GM23248 (cell line): ENCODE data around the gene AP1AR. TPM values are rescaled to one million over a fixed set of nuclear protein-coding genes. Genes with fewer than 3 reads are reported as not detected.

Experiments used
- DNase-seq: peaks from one replicate; pipeline ENCODE4 v3.0.0-alpha.2; 2015
- H2AFZ ChIP-seq: fragments of 200-600 bp; sonication (generic); 2 replicates; pipeline ENCODE4 v1.6.1; 2016; ENCODE audit warnings: antibody characterized with exemption
- H3F3A ChIP-seq: fragments of 200-600 bp; sonication (generic); 2 replicates; pipeline ENCODE4 v1.6.1; 2016; ENCODE audit warnings: mild to moderate bottlenecking, antibody characterized with exemption, mixed run types; ENCODE audit not compliant: insufficient read depth
- H3K27ac ChIP-seq: fragments of 200-600 bp; sonication (generic); 2 replicates; pipeline ENCODE4 v1.5.1; 2016; ENCODE audit warnings: mild to moderate bottlenecking
- H3K27me3 ChIP-seq: fragments of 200-600 bp; sonication (generic); replicated peaks from 2 replicates; pipeline ENCODE4 v1.6.1; 2016; ENCODE audit warnings: mild to moderate bottlenecking; ENCODE audit not compliant: insufficient read depth
- H3K36me3 ChIP-seq: fragments of 200-600 bp; sonication (generic); 2 replicates; pipeline ENCODE4 v1.6.1; 2016; ENCODE audit warnings: low read depth, mild to moderate bottlenecking
- H3K4me1 ChIP-seq: fragments of 200-600 bp; sonication (generic); 2 replicates; pipeline ENCODE4 v1.6.1; 2016; ENCODE audit warnings: mild to moderate bottlenecking; ENCODE audit not compliant: insufficient read depth
- H3K4me2 ChIP-seq: fragments of 200-600 bp; sonication (generic); one replicate; pipeline ENCODE4 v1.6.1; 2016; ENCODE audit warnings: mild to moderate bottlenecking; ENCODE audit not compliant: unreplicated experiment
- H3K4me3 ChIP-seq: fragments of 200-600 bp; sonication (generic); 2 replicates; pipeline ENCODE4 v1.5.1; 2016; ENCODE audit warnings: mild to moderate bottlenecking
- H3K79me2 ChIP-seq: fragments of 200-600 bp; sonication (generic); 2 replicates; pipeline ENCODE4 v1.6.1; 2016; ENCODE audit warnings: mild to moderate bottlenecking; ENCODE audit not compliant: insufficient read depth
- H3K9ac ChIP-seq: fragments of 200-600 bp; sonication (generic); 2 replicates; pipeline ENCODE4 v1.6.1; 2016; ENCODE audit warnings: mild to moderate bottlenecking
- H3K9me2 ChIP-seq: fragments of 200-600 bp; sonication (generic); 2 replicates; pipeline ENCODE4 v1.6.1; 2016; ENCODE audit warnings: mixed run types, mild to moderate bottlenecking, moderate library complexity; ENCODE audit not compliant: insufficient read depth
- H3K9me3 ChIP-seq: fragments of 200-600 bp; sonication (generic); one replicate; pipeline ENCODE4 v1.6.1; 2017; ENCODE audit warnings: low read depth
- H4K20me1 ChIP-seq: fragments of 200-600 bp; sonication (generic); 2 replicates; pipeline ENCODE4 v1.6.0; 2016; ENCODE audit not compliant: insufficient read depth
- EZH2 ChIP-seq: fragments of 200-600 bp; sonication (generic); IDR thresholded peaks from 2 replicates; pipeline ENCODE4 v1.6.1; 2018; ENCODE audit warnings: antibody characterized with exemption, mild to moderate bottlenecking; ENCODE audit not compliant: insufficient read depth, poor library complexity, severe bottlenecking
- EZH2phosphoT487 ChIP-seq: fragments of 200-600 bp; sonication (generic); IDR thresholded peaks from 2 replicates; pipeline ENCODE4 v1.6.1; 2018; ENCODE audit warnings: antibody characterized with exemption, moderate library complexity, mild to moderate bottlenecking, low read depth; ENCODE audit not compliant: insufficient read depth
- WGBS, 2 experiments: methylation state at CpG; one replicate each; pipeline ENCODE4 v1.1.6; 2015 to 2017; ENCODE audit warnings: low lambda C conversion rate in 2 of 2, low coverage in 1 of 2; ENCODE audit errors: missing lambda C conversion rate in 2 of 2; 5-methylcytosine and 5-hydroxymethylcytosine counted together
- in situ Hi-C: fragments of 300-500 bp; cut with MboI; formaldehyde crosslinking; loops from 2 replicates; pipeline ENCODE4 v1.15.0; 2020
- polyA plus RNA-seq: library from polyadenylated mRNA; unstranded; fragments of >200 nt; fragmentation: Nextera tagmentation; extraction: Ambion mirVana; gene quantifications from 2 replicates; pipeline ENCODE4 v1.2.1, GENCODE V29; 2016
- total RNA-seq: library from RNA; depleted of rRNA; stranded (reverse); fragments of >200 nt; shearing (Covaris generic); gene quantifications from 2 replicates; pipeline ENCODE4 v1.2.3, GENCODE V29; 2014

AP1AR gene
- total and polyA plus RNA-seq, 2 experiments from 2014 or later, result 20.4 to 21.3 TPM

- Histone ChIP-seq H3K4me3 (no peak overlapping the region), H3K9me3 (no peaks in the 10 kb centered on the region), H3K9ac (no peak overlapping the region), H3K9me2 (no peaks in the 10 kb centered on the region), H3K36me3 (peaks cover 4% of the 10 kb centered on the region), H3K4me2 (no peak overlapping the region), H4K20me1 (no peaks in the 10 kb centered on the region), H3K27ac (no peak overlapping the region), H2AFZ (no peak overlapping the region), H3F3A (no peaks in the 10 kb centered on the region), H3K4me1 (no peaks in the 10 kb centered on the region), H3K27me3 (no peaks in the 10 kb centered on the region), H3K79me2 (0 out of 2 replicates have a peak, but pooled peaks cover under 1% of the 10 kb centered on the region)
- in situ Hi-C loops, result no loop called here
- DNase-seq, result no peak
- WGBS, 2 experiments, result 97% methylated on average over 2 of the region's 2 CpGs
- no peak for TF ChIP-seq EZH2phosphoT487
- TF ChIP-seq EZH2, result no peak
Measured at GRCh38 chr4:112257098-112257497, 25.5 kb downstream of the AP1AR start.

GRCh38 chr4:112266823-112267222, 35.2 kb downstream of the AP1AR start:
- Histone ChIP-seq H3K4me1 (peaks cover 17% of the 10 kb centered on the region), H3K9me2 (no peaks in the 10 kb centered on the region), H3K27me3 (no peaks in the 10 kb centered on the region), H4K20me1 (no peaks in the 10 kb centered on the region), H3K36me3 (0 out of 2 replicates have a peak, but pooled peaks cover 4% of the 10 kb centered on the region), H3K27ac (no peak overlapping the region), H3F3A (peaks cover 19% of the 10 kb centered on the region), H3K9ac (peak overlapping the region; percentile 22; the same call in 1 of the 2 replicates), H3K79me2 (no peaks in the 10 kb centered on the region), H3K4me3 (no peak overlapping the region), H3K4me2 (no peak overlapping the region), H3K9me3 (no peaks in the 10 kb centered on the region), H2AFZ (no peak overlapping the region)
- in situ Hi-C loops, result no loop called here
- DNase-seq, result peak; percentile 71
- WGBS, 2 experiments, result 31 to 33% methylated on average over 2 of the region's 2 CpGs
- TF ChIP-seq EZH2, result no peak
- TF ChIP-seq EZH2phosphoT487, result no peak

GRCh38 chr4:112270051-112270450, 38.5 kb downstream of the AP1AR start:
- Histone ChIP-seq H3K36me3 (0 out of 2 replicates have a peak, but pooled peaks cover 4% of the 10 kb centered on the region), H3K4me2 (peak overlapping the region; percentile 13), H3K9ac (peak overlapping the region; percentile 38; the same call in 1 of the 2 replicates), H3K79me2 (no peaks in the 10 kb centered on the region), H3K27ac (peak overlapping the region; percentile 79), H3K4me1 (peaks cover 32% of the 10 kb centered on the region), H3K9me3 (no peaks in the 10 kb centered on the region), H3K4me3 (no peak overlapping the region), H3K27me3 (no peaks in the 10 kb centered on the region), H4K20me1 (no peaks in the 10 kb centered on the region), H2AFZ (peak overlapping the region; percentile 49), H3F3A (peaks cover 20% of the 10 kb centered on the region), H3K9me2 (no peaks in the 10 kb centered on the region)
- WGBS, 2 experiments, result 48 to 65% methylated on average over 1 of the region's 1 CpG
- in situ Hi-C loops, result no loop called here
- no peak for DNase-seq
- TF ChIP-seq EZH2 (no peak), EZH2phosphoT487 (no peak)

- Histone ChIP-seq H3K9me3 (no peaks in the 10 kb centered on the region), H3K4me3 (no peak overlapping the region), H3F3A (peaks cover 20% of the 10 kb centered on the region), H3K36me3 (0 out of 2 replicates have a peak, but pooled peaks cover 1% of the 10 kb centered on the region), H4K20me1 (no peaks in the 10 kb centered on the region), H2AFZ (peak overlapping the region; percentile 49), H3K9ac (peak overlapping the region; percentile 38; the same call in 1 of the 2 replicates), H3K4me1 (peaks cover 32% of the 10 kb centered on the region), H3K27me3 (no peaks in the 10 kb centered on the region), H3K79me2 (no peaks in the 10 kb centered on the region), H3K4me2 (peak overlapping the region; percentile 64), H3K9me2 (no peaks in the 10 kb centered on the region; the same call in 1 of the 2 replicates), H3K27ac (peak overlapping the region; percentile 79)
- DNase-seq, result peak; percentile 89
- 77 to 79% methylated on average over 8 of the region's 8 CpGs for WGBS, 2 experiments
- TF ChIP-seq EZH2phosphoT487 (no peak), EZH2 (no peak)
- in situ Hi-C loops, result no loop called here
Measured at GRCh38 chr4:112270640-112271421, 39.2 kb downstream of the AP1AR start.
